Measurements from ENCODE around the gene UPF2. TPM values are rescaled to one million over a fixed set of nuclear protein-coding genes. Genes with fewer than 3 reads are reported as not detected.

UPF2 gene
- total RNA-seq, 1 donor from 2014 or later: 7.9 TPM

GRCh38 chr10:11958956-11959355 lies 83.7 kb downstream of the UPF2 start:
- Histone ChIP-seq H3K4me1 (no peaks in the 10 kb centered on the region), H3K27me3 (no peaks in the 10 kb centered on the region), H3K9me3 (no peaks in the 10 kb centered on the region), H3K4me3 (no peak overlapping the region), H3K36me3 (peaks cover 45 to 77% of the 10 kb centered on the region in 2 donors), H3K27ac (no peak overlapping the region)
- no peak for DNase-seq (ENCODE audit: low spot score in 2 of 2)
- intact Hi-C loops (cut with DNase I): no loop called here
- TF ChIP-seq CTCF (IDR thresholded peaks at IDR 0.05): no peak

GRCh38 chr10:11951695-11952094 lies 90.9 kb downstream of the UPF2 start:
- no peaks in the 10 kb centered on the region for H3K4me1 ChIP-seq
- DNase-seq (ENCODE audit: low spot score in 2 of 2): no peak
- no peaks in the 10 kb centered on the region for H3K9me3 ChIP-seq
- no peak overlapping the region for H3K4me3 ChIP-seq
- H3K36me3 ChIP-seq: peaks cover 22 to 53% of the 10 kb centered on the region in 2 donors
- no peaks in the 10 kb centered on the region for H3K27me3 ChIP-seq
- no peak for TF ChIP-seq CTCF (IDR thresholded peaks at IDR 0.05)
- intact Hi-C loops (cut with DNase I): no loop called here
- H3K27ac ChIP-seq: no peak overlapping the region

- TF ChIP-seq CTCF (IDR thresholded peaks at IDR 0.05): no peak
- H3K36me3 ChIP-seq: peaks cover 13 to 40% of the 10 kb centered on the region in 2 donors
- H3K27ac ChIP-seq: no peak overlapping the region
- H3K4me1 ChIP-seq: no peaks in the 10 kb centered on the region
- H3K9me3 ChIP-seq: no peaks in the 10 kb centered on the region
- no peak for DNase-seq (ENCODE audit: low spot score in 2 of 2)
- H3K27me3 ChIP-seq: no peaks in the 10 kb centered on the region
- intact Hi-C loops (cut with DNase I): no loop called here
- H3K4me3 ChIP-seq: no peak overlapping the region
These were observed 92.1 kb downstream of the UPF2 start for GRCh38 chr10:11950325-11951018.

GRCh38 chr10:11949152-11949551 lies 93.5 kb downstream of the UPF2 start:
- intact Hi-C loops (cut with DNase I): no loop called here
- TF ChIP-seq CTCF (IDR thresholded peaks at IDR 0.05): no peak

GRCh38 chr10:11946652-11947051 lies 96.0 kb downstream of the UPF2 start:
- H3K9me3 ChIP-seq: no peaks in the 10 kb centered on the region
- peaks cover 14 to 39% of the 10 kb centered on the region in 2 donors for H3K36me3 ChIP-seq
- no peak overlapping the region for H3K27ac ChIP-seq
- no peak overlapping the region for H3K4me3 ChIP-seq
- intact Hi-C loops (cut with DNase I): no loop called here
- no peak for TF ChIP-seq CTCF (IDR thresholded peaks at IDR 0.05)
- DNase-seq (ENCODE audit: low spot score in 2 of 2): no peak
- H3K4me1 ChIP-seq: no peaks in the 10 kb centered on the region
- no peaks in the 10 kb centered on the region for H3K27me3 ChIP-seq

More at GRCh38 chr10:11949152-11949551, 93.5 kb downstream of the UPF2 start:
- Histone ChIP-seq H3K36me3 (peaks cover 6 to 35% of the 10 kb centered on the region in 2 donors), H3K4me3 (no peak overlapping the region), H3K4me1 (no peaks in the 10 kb centered on the region), H3K27me3 (no peaks in the 10 kb centered on the region), H3K9me3 (no peaks in the 10 kb centered on the region), H3K27ac (no peak overlapping the region)
- no peak for DNase-seq (ENCODE audit: low spot score in 2 of 2)
